DMS153 treated with DMSO at 0.1 percent for 48 hours (cell line): ENCODE results near the gene CADPS2.
"Not testable (repeated sequence)": the region's sequence is repeated elsewhere in the genome, so short reads cannot be mapped to it uniquely, and the experiment has no call there.

ENCODE experiments used
- DNase-seq: peaks from one replicate; lab custom pipeline; 2025; ENCODE audit not compliant: unreplicated experiment; lab: John Stamatoyannopoulos, UW

CADPS2 gene

DNA sequence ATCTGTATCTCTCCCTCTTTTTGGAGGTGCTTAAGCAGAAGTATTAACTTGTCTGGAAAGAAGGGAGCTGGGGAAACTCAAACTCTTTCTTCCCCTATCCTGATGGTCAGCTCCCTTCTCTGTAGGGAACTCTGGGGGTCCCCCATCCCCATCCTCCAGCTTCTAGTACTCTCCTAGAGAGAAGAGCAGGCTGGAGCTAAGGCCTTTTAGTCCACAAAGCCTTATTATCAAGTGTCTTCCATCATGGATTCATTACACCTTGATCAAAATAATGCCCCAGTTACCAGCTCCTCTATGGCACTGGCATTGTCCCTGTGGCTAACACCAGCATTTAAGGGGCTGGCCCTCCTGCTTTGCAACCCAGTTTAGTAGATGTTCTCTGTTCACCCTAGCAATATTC is 35.7 kb downstream of the CADPS2 start:
- no peak for DNase-seq

DNA sequence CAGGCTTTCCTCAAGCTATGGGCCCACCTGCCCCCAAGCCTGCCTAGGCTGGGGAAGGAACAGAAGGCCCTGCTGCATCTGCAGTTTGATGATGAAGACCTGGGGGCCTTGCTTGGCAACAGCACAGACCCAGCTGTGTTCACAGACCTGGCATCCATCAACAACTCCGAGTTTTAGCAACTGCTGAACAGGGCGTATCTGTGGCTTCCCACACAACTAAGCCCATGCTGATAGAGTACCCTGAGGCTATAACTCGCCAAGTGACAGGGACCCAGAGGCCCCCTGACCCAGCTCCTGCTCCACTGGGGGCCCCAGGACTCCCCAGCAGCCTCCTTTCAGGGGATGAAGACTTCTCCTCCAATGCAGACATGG is 36.3 kb downstream of the CADPS2 start:
- no peak for DNase-seq

DNA sequence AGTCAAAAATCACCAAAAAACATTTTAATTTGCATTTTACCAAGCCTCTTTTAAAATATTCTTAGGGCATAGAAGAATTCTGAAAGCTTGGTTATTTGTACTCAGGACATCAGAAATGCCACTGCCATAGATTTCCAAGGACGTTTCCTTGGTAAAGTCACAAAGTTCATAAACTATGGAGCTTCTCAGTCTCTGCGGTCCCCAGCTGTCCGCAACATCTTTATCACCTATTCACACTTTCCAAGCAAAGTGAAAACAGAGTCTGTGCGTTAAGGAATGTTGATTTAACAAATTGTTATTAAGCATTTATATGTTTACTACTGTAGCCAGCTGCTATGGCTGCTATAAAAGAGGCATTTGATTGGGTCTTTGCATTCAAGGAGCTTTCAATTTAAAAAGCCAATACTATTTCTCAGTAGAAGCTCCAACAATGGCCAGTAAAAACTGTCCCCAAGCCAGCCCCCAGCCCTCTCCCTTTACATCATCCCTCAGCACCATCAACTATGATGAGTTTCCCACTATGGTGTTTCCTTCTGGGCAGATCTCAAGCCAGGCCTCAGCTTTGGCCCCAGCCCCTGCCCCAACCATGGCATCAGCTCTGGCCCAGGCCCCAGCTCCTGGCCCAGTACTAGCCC is 36.8 kb downstream of the CADPS2 start:
- DNase-seq, result no peak

GRCh38 chr7:122847871-122848473 is 38.3 kb downstream of the CADPS2 start:
- DNase-seq, result no peak

- DNase-seq, result no peak
Measured at GRCh38 chr7:122846591-122846990, 39.7 kb downstream of the CADPS2 start.

DNA sequence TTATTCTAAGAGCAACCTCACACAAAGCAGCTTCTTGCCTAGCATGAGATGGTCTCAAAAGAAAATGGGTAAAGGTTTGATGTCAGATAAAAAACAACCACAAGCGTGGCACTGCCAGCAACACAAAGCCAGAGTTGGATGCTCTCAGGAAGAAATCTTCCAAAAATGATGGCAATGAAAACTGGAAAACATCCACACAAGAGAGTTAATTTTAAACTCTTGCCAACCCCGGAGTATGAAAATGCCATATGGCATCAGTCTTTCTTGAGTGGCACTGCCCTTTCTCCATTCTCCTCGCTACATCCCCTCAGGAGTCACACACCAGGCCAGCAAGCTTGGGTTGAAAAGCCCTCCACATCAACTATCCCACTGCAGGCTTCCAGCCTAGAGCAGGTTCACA is 41.0 kb downstream of the CADPS2 start:
- no peak for DNase-seq

DNA sequence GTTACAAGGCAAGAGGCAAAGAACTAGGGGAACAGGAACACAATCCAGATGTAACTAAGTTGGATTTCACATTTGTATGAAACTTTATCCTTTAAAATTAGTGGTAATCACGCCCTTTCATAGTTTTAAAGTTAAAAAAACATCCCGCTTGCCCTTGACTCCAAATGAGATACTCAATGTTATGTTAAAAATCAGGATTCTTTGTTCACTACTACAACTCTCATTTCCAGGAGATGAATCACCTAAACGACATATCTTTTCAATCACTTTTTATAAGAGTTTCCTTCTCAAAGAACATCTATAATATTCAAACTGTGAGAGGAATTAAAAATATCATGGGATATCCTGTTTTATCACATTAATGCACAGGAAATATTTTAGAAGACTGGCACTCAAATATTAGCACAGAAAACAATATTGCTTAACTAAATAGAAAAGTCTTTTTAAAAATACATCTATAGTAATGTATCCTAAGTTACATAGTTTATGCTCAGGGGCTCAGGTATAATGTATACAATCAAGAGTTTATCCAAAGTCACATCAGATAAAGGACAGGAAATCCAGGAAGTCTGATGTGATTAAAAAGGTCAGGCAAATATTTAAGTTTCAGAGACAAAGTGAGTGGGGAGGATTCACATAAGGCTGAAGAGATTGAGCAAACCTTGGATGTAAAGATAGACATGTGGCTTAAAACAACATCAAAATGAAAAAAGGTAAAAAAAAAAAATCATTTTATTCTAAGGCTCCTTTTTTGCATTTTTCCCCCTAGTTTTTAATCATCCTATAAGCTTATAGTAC is 41.9 kb downstream of the CADPS2 start:
- DNase-seq, result no peak

- no peak for DNase-seq
Measured at GRCh38 chr7:122842971-122843370, 43.3 kb downstream of the CADPS2 start.

DNA sequence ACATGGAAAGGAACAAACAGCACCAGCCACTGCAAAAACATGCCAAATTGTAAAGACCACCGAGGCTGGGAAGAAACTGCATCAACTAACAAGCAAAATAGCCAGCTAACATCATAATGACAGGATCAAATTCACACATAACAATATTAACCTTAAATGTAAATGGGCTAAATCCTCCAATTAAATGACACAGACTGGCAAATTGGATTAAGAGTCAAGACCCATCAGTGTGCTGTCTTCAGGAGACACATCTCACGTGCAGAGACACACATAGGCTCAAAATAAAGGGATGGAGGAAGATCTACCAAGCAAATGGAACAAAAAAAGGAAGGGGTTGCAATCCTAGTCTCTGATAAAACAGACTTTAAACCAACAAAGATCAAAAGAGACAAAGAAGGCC is 50.0 kb downstream of the CADPS2 start:
- not testable (repeated sequence) for DNase-seq

DNA sequence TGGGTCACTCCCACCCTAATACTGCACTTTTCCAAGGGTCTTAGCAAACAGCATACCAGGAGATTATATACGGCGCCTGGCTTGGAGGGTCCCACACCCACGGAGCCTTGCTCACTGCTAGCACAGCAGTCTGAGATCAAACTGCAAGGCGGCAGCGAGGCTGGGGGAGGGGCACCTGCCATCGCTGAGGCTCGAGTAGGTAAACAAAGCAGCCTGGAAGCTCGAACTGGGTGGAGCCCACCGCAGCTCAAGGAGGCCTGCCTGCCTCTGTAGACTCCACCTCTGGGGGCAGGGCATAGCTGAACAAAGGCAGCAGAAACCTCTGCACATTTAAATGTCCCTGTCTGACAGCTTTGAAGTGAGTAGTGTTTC is 51.7 kb downstream of the CADPS2 start:
- DNase-seq, result not testable (repeated sequence)

- DNase-seq, result no peak
Measured at GRCh38 chr7:122833888-122834570, 52.2 kb downstream of the CADPS2 start.

DNA sequence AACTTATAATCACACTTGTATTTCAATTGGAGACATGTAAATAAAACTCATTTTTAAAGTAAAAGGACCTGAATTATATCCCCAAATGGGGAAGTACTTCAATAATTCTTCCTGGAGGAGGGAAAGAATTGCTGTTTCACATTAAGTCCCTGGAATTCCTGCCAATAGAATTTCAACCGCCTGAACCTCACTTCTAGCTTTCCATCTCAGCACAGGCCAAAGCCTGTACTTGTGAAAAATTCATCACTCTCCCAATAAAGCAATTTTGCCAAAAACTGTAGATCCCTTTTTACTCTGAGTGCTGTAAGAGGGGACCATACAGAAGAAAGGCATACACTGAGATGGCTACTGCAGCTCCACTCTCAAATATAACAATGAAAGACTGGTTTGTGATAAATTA is 54.8 kb downstream of the CADPS2 start:
- no peak for DNase-seq

DNA sequence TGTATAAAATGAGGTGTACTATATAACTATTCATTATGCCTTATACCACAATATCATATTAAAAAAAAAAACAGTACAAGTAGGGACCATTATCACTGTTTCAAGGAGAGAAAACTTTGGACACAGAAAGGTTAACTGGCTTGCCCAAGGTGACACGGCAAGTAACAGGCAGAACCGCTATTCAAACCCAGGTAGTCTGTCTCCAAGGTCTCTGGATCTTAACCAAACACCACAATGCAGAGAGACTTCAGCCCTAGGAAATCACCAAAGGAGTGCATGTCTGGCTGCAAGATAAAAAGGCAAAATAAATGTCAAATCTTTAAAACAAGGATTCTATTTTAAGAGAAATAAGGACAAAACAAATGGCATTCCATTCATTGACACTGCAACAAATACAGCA is 56.3 kb downstream of the CADPS2 start:
- no peak for DNase-seq

DNA sequence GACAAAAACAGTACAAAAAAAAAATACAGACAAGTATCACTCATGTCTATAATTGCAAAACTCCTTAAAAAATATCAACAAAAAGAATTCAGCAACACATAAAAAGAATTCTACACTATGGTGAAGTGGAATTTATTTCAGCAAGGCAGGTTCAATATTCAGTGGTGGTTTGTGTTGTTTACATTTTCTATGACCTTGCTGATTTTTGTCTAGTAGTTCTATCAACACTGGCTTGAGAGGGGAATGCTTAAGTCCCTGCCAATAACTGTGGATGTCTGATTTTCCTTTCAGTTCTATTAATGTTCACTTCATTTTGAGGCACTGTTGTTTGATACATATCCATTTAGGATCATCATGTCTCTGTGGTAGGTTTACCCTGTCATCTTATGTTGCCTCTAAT is 58.5 kb downstream of the CADPS2 start:
- DNase-seq, result no peak

DNA sequence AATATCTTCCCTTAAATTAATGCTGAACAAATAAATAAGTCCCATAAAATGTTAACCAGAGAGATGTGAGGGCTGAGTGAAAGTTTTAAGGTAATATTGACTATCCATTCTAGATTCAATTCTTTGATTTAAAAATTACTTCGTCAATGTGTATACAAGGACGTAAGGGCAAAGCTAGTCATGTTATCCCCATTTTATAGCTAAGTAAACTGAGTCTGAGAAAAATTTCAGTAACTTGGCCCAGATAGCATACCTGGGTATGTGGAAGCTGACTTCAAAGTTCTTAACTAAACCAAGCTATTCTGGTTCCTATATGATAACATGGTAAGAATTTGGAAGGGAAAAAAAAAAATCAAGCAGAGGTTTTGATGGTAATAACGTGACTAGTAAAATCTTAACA is 72.4 kb downstream of the CADPS2 start:
- no peak for DNase-seq

- no peak for DNase-seq
Measured at GRCh38 chr7:122803851-122804250, 82.4 kb downstream of the CADPS2 start.

- DNase-seq, result no peak
Measured at GRCh38 chr7:122803323-122803722, 82.9 kb downstream of the CADPS2 start.

GRCh38 chr7:122802301-122802751 is 83.9 kb downstream of the CADPS2 start:
- DNase-seq, result peak; percentile 29

GRCh38 chr7:122791959-122792545 is 94.2 kb downstream of the CADPS2 start:
- no peak for DNase-seq

DNA sequence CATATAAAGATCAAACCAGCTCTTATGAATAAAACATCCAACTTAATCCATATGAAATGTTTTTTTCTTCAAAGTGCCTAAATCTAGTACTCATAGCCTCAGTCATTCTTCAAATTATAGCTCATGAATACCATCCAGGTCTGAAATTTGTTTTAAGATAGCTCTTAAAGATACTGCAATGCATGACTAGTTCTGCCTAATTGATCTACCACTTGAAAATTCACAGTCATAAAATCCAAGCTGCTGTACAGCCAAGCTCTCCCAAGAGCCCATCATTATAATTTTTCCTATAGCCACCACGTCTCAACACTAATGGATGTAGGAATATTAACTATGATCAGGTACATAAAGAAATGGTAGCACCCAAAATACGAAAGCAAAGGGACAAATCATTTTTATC is 95.7 kb downstream of the CADPS2 start:
- peak; percentile 29 for DNase-seq

DNA sequence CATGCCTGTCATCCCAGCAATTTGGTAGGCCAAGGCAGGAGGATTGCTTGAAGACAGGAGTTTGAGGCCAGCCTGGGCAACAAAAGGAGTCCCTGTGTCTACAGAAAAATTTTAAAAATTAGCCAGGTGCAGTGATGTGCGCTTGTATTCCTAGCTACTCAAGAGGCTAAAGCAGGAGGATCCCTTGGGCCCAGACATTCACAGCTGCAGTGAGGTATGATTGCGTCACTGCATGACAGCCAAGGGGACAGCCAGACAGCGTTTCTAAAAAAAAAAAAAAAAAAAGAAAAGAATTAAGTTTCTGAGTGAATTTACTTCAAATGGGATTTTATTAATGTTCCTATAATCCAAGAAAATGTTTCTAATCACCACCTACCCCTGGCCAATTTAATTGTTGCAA is 96.1 kb downstream of the CADPS2 start:
- no peak for DNase-seq
